ENCODE data around the gene TXNIP. TPM values are rescaled to one million over a fixed set of nuclear protein-coding genes. Genes with fewer than 3 reads are reported as not detected.
A peak's percentile ranks its signal among the peaks of the same experiment; 100 is the strongest.

TXNIP gene
- total RNA-seq, 1 donor from 2014 or later: 19.0 TPM

DNA sequence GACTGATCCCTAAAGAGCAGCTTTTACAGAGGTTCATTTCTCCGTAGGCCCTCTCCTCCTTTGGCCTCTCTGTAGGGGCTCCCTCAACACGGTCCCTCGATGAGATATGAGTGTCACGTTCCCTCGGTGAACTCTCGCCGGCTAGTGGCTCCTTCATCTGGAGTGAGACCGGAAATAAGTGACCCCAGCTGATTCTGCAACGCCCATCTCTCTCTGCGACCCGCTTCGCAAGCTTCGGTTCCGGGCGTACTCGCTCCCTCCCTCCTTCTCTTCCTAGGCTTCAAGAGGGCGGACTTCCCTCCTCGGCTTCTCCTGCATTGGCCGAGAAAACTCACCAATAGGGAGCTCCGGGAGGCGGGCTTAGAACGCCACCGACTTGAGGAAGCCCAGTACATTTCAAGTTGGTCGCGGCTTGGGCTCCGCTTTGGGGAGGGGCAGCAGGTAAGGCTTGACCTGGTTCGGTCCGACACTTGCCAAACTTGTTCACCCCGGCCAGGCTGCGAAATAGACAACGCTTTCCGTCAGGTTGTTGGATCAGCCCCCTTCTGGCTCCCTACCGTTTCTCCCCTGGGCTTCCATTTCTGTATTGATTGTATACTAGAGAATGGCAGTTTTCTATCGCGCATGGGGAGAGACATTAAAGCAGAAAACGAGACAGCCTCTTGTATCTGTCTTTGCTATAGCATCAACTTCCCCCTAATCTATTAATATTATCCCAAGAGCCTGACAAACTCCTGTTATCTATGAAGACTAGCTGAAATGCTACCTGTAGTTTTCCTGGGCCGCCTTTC, 31.9 kb downstream of the TXNIP start, which contains the start of the genes ANKRD34A and POLR3GL:
Gene ANKRD34A (minus strand): TSS at position 248 of the 791 bp plus-strand sequence. CDS start 2,816 bp downstream, outside the sequence.
Gene POLR3GL (plus strand): TSS at position 363 of the 791 bp plus-strand sequence. CDS start 10,176 bp downstream, outside the sequence.
- Histone ChIP-seq H3K27me3 (ENCODE audit: control insufficient read depth, insufficient read depth, low read length) (no peaks in the 10 kb centered on the region), H3K4me3 (ENCODE audit: low read depth, low read length) (peak within 1 kb of the TSS; percentile 76), H3K36me3 (ENCODE audit: control insufficient read depth, insufficient read depth, low read length) (no peaks in the 10 kb centered on the region)
- TF ChIP-seq, protein P1, sequence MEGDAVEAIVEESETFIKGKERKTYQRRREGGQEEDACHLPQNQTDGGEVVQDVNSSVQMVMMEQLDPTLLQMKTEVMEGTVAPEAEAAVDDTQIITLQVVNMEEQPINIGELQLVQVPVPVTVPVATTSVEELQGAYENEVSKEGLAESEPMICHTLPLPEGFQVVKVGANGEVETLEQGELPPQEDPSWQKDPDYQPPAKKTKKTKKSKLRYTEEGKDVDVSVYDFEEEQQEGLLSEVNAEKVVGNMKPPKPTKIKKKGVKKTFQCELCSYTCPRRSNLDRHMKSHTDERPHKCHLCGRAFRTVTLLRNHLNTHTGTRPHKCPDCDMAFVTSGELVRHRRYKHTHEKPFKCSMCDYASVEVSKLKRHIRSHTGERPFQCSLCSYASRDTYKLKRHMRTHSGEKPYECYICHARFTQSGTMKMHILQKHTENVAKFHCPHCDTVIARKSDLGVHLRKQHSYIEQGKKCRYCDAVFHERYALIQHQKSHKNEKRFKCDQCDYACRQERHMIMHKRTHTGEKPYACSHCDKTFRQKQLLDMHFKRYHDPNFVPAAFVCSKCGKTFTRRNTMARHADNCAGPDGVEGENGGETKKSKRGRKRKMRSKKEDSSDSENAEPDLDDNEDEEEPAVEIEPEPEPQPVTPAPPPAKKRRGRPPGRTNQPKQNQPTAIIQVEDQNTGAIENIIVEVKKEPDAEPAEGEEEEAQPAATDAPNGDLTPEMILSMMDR (IDR thresholded peaks at IDR 0.05; ENCODE audit: insufficient read depth, low read length, poor library complexity, severe bottlenecking): no peak
- peak; percentile 92 for DNase-seq (ENCODE audit: low read depth)

DNA sequence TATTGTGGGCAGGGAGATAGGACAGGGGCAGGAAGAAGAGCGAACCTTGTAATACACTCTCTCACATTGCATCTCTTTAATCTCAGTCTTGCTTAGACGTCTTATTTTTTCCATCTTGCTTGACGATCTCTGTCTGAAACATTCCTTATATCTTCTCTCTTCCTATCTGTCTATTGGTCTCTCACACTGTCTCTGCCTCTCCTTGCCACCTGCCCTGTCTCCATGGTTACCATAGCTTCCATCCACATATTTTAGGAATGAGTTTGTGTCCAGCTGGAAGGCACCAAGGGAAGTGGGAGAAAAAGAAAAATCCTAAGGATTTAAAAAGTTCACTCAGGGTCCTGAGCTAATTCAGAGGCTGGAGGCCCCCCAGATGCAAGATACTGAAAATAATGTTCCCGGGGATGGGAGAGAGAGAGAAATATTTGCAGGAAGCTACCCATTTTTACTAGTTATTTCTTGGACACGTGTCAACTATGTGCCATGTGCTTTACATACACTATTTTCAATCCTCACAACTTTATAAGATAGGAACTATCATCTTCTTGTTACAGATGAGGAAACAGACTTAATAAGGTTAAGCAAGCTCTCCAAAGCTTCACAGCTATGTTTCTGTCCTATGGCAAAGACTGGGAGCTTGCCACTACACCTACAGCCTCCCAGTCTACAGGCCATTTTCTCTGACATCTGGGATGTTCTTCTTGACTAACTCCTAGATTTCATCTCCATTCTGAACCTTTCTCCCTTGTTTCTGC, 32.9 kb downstream of the TXNIP start:
- H3K36me3 ChIP-seq (ENCODE audit: control insufficient read depth, insufficient read depth, low read length): no peaks in the 10 kb centered on the region
- TF ChIP-seq, protein P1 (IDR thresholded peaks at IDR 0.05; ENCODE audit: insufficient read depth, low read length, poor library complexity, severe bottlenecking): no peak
- peak overlapping the region; percentile 76 for H3K4me3 ChIP-seq (ENCODE audit: low read depth, low read length)
- H3K27me3 ChIP-seq (ENCODE audit: control insufficient read depth, insufficient read depth, low read length): no peaks in the 10 kb centered on the region
- DNase-seq (ENCODE audit: low read depth): peak; percentile 49

DNA sequence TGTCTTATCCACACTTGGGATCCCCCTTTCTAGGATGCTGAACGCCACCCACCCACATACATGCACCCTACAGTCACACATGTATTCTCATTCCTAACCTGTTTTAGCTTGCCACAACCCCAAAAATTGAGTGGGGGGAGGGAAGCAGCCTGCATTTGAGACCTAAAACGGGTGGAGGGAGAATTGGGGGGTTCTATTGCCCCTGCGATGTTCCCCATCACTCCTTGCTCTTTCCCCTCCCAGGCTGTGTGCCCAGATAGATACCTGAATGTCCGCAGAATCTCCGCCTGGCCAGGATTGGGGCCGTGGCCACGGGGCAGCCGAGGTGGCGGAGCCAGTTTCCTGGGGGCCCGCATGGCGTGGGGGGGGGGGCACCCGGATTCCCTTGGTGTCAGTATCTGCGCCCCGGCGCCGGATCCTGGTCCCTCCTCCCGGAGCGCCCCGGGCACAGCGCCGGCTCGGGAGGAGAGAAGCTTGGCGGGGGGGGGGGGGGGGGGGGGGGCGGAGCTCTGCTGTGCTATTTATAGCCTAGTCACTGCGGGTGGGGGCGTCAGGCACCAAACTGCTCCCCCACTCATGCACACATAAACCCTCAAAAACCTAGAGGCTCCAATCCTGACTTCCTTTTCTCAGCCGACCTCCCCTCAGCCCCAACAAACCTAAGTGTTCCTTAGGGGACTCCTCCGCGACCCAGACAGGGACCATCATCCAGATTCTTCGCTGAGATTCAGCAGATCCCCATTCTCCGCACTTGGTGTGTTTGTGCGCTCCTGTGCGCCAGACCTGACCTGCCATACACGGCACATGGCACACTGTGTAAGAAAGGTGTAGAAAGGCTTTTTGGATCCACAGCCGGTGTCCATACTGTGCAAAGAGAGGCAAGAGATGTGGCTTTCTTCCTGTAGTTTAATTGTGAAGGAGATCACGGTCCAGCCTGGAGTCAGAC, 33.9 kb downstream of the TXNIP start:
- DNase-seq (ENCODE audit: low read depth): no peak
- H3K36me3 ChIP-seq (ENCODE audit: control insufficient read depth, insufficient read depth, low read length): no peaks in the 10 kb centered on the region
- TF ChIP-seq, protein P1 (IDR thresholded peaks at IDR 0.05; ENCODE audit: insufficient read depth, low read length, poor library complexity, severe bottlenecking): no peak
- H3K27me3 ChIP-seq (ENCODE audit: control insufficient read depth, insufficient read depth, low read length): no peaks in the 10 kb centered on the region
- peak overlapping the region; percentile 56 for H3K4me3 ChIP-seq (ENCODE audit: low read depth, low read length)

DNA sequence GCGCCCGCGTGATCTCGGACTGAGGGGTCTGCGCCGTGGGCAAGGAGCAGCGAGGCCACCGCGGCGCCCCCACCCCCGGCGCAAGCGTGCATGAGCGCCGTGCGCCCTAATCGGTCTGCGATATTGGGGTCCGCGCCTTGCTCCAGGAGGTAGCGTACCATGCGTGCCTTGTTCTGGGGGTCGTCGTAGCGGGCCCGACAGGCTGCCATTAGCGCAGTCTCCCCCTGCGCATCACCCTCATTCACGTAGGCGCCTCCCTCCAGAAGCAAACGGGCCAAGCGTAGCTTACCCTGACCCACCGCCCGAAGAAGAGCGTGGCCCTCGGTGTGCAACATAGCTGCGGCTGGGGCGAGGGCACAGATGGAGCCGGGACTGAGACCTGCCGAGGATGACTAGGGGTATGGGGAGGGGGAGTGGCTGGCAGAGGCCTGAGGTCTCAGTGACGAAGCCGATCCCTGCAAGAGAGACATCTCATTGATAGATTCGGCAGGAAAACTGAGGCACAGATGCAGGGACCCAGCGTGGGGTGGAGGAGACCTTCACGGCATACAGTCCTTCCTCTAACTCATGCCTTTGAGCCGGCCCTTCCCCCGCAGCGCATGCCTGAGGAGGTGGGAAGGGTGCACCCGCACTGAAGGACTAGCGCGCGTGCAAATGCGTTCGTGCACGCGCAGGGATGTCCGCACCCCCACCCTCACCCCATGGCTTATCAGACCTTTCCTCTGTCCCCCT, 34.8 kb downstream of the TXNIP start:
- no peak for DNase-seq (ENCODE audit: low read depth)
- no peaks in the 10 kb centered on the region for H3K36me3 ChIP-seq (ENCODE audit: control insufficient read depth, insufficient read depth, low read length)
- H3K4me3 ChIP-seq (ENCODE audit: low read depth, low read length): peak overlapping the region; percentile 56
- H3K27me3 ChIP-seq (ENCODE audit: control insufficient read depth, insufficient read depth, low read length): no peaks in the 10 kb centered on the region
- TF ChIP-seq, protein P1 (IDR thresholded peaks at IDR 0.05; ENCODE audit: insufficient read depth, low read length, poor library complexity, severe bottlenecking): no peak

DNA sequence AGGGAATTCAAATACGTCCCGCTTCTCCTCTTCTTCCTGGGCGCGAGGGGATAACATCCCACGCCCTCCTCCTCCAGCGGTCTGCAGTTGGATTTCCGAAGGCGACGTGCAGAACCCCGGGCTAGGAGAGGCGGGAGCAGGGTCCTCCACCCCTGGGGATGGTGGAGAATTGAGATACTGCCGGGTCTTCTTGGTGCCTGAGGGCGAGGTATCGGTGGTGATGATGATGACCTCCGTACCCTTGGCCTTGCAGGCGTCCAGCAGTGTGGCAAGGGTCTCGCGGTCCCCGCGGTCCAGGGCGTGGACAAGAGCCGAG, 35.3 kb downstream of the TXNIP start:
- TF ChIP-seq, protein P1 (IDR thresholded peaks at IDR 0.05; ENCODE audit: insufficient read depth, low read length, poor library complexity, severe bottlenecking): no peak
- Histone ChIP-seq H3K4me3 (ENCODE audit: low read depth, low read length) (peak overlapping the region; percentile 56), H3K27me3 (ENCODE audit: control insufficient read depth, insufficient read depth, low read length) (no peaks in the 10 kb centered on the region), H3K36me3 (ENCODE audit: control insufficient read depth, insufficient read depth, low read length) (no peaks in the 10 kb centered on the region)
- DNase-seq (ENCODE audit: low read depth): no peak
